ENCODE results near the gene ATAD3A.
"Not testable (repeated sequence)": the region's sequence is repeated elsewhere in the genome, so short reads cannot be mapped to it uniquely, and the experiment has no call there.

GRCh38 chr1:1516923-1517322, 5.0 kb downstream of the ATAD3A start:
- not testable (repeated sequence) for TF ChIP-seq POLR2A (IDR thresholded peaks at IDR 0.05)
- TF ChIP-seq, protein P1, sequence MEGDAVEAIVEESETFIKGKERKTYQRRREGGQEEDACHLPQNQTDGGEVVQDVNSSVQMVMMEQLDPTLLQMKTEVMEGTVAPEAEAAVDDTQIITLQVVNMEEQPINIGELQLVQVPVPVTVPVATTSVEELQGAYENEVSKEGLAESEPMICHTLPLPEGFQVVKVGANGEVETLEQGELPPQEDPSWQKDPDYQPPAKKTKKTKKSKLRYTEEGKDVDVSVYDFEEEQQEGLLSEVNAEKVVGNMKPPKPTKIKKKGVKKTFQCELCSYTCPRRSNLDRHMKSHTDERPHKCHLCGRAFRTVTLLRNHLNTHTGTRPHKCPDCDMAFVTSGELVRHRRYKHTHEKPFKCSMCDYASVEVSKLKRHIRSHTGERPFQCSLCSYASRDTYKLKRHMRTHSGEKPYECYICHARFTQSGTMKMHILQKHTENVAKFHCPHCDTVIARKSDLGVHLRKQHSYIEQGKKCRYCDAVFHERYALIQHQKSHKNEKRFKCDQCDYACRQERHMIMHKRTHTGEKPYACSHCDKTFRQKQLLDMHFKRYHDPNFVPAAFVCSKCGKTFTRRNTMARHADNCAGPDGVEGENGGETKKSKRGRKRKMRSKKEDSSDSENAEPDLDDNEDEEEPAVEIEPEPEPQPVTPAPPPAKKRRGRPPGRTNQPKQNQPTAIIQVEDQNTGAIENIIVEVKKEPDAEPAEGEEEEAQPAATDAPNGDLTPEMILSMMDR (IDR thresholded peaks at IDR 0.05), result not testable (repeated sequence)

Measured in Peyer's patch (tissue), 4 donors.